GM18508 (cell line): ENCODE results near the gene STMN3.
"Not testable (repeated sequence)": the region's sequence is repeated elsewhere in the genome, so short reads cannot be mapped to it uniquely, and the experiment has no call there.

Source experiments
- ATAC-seq: cut with Tn5 transposase; IDR thresholded peaks from one replicate; pipeline ENCODE4 v1.9.1; 2021; ENCODE audit warnings: moderate number of reproducible peaks; ENCODE audit not compliant: insufficient read depth, unreplicated experiment

The STMN3 gene

DNA sequence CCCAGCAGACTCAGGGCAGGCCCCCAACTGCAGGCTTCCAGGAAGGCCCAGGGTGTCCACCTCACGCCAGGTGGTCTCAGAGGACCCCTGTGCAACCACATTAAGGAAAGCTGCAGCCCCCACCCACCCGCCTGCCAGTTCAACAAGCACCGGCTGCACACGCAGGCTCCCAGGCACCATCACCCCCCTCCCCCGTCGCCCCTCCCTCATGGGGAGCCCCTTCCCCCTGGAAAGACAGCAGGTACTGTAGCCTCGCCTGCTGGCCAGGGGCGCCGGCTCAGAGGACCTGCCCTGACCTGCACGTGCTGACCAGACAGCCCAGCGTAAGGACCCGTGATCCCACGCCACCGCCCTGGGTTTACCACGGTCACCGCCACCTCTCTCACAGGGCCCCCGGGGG, 12.5 kb downstream of the STMN3 start:
- not testable (repeated sequence) for ATAC-seq

DNA sequence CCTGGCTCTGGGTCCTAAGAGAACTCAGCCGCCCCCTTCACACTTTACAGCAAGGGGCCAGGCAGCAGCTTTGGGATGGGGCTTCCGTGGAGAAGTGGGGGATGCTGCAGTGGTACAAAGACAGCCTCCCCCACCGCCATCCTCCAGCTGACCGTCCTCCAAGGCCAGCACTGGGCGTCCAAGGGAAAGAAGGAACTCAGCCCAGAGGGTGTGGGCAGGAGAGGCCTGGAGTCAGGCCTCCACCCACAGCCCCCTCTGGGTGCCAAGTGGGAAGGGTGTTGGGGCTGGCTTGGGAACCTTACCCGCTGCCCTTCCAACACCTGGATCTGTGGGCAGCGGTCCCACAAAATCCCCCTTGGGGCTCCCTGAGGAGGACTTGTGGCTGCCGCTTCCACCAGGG, 13.1 kb downstream of the STMN3 start:
- no peak for ATAC-seq

DNA sequence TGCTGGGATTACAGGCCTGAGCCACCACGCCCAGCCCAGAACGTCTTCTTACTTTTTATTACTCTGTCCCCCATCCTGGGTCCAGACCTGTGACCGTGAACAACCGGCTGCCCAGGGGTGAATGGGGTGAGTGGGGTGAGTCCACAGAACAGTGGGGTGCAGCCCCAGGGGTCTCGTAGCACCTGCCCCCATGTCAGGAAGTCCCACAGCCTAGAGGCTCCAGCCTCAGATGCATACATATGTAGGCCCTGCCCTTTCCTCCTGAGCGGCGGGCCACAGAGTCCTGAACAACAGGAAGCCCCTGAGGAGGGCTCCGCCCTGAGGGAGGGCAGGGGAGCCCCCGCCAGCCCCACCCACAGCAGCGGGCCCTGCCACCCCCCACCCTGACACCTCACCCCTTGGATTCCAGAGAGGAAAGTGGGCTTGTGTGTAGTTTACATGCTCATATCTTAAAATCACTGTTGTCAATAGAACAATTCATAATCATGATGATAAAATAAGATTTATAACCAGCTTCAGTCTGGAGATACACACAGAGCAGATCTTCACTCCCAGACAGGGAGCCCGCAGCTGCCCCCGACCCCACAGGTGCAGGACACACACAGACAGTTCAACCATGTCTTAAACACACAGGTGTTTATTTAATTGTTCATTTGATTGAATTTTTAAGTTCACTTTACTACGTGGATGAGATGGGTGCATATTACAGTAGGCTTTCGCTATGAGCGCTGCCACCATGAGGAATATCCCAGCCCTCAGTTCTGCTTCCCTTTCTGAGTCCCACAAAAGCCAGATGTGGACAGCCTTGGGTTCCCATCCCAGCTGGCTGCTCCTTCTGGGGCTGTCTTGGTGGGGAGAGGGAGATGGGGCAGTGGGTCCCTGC, 13.9 kb downstream of the STMN3 start:
- no peak for ATAC-seq

DNA sequence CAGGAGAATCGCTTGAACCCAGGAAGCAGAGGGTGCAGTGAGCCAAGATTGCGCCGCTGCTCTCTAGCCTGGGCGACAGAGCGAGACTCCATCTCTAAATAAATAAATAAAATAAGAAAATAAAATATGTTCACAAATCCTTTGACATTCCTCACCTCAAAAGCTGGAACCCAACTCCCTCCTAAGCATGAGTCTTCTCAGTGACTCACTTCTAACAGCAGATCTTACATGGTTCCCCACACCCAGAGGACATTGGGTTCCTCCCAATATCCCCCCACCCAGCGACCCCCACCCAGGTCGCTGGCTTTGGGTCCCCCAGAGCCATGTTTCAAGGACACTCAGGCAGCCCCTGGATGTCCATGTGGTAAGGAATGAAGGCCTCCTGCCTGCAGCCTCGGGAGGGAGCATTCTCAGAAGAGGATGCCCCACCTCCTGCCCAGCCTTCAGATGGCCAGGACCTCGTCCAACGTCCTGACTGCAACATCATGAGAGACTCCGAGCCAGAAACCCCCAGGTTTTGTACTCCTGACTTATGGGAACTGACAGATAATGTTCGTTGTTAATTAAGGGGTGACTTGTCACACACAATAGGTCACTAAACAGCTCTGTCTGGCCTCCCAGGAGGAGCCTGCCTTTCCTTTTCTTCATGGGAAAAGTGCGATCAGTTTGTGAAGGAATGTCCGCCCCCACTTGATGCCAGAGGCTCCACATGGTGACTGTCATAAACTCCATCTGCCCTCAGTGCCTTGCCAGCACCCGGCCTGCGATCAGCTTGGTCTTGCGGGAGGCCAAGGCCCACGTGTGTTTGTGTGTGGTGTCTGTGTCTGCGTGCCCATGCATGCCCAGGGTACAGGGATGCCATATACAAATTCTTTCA, 16.2 kb downstream of the STMN3 start:
- no peak for ATAC-seq

DNA sequence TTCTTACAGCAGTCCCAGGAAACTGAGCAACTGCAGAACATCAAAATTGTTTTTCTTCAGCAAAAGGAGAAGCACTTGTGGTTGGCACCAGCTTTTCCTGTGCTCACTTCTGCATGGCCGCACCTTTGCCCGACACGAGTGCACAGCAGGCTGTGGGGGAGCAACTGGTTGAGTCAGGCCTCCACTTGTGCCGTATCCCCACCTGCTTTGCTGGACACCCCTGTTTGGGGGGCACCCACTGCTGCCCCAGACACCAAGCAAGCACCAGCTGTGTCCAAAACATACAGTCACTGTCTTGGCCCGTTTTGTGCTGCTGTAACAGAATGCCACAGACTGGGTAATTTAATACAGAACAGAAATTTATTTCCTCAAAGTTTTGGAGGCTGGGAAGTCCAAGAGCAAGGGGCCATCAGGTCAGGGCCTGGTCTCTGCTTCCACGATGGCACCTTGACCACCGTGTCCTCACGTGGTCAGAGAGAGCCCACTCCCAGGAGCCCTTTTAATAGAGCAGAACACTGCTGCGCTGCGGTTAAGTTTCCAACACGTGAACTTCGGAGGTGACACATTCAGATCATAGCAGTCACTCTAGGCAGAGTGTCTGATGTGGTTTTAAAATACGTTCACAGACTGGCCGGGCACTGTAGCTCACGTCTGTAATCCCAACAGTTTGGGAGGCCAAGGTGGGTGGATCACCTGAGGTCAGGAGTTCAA, 17.6 kb downstream of the STMN3 start:
- no peak for ATAC-seq

DNA sequence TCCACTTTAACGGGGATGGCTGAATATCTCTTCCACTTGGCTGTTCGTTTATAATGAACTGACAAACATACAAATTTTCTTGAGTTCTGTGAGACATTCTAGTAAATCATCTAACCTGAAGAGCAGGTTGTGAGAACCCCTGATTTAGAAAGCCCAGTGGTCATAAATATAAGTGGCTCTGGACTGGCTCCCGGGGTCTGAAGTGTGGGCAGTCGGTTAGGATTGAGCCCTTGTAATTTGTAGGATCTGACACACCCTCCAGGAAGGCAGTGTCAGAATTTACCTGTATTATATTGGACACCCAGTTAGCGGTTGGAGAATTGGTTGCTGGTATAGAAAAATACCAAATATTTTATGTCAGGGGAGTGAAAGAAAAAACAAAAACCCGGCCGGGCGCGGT, 19.5 kb downstream of the STMN3 start:
- ATAC-seq = no peak

DNA sequence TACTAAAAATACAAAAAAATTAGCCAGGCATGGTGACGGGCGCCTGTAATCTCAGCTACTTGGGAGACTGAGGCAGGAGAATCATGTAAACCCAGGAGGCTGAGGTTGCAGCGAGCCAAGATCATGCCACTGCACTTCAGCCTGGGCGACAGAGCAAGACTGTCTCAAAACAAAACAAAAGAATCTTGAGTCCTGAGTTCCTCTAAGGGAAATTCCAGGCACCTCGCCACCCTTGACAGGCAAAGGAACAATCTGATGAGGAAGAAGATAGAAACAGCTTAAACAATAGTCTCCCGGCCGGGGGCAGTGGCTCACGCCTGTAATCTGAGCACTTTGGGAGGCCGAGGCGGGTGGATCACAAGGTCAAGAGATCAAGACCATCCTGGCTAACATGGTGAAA, 21.8 kb downstream of the STMN3 start:
- ATAC-seq = not testable (repeated sequence)

DNA sequence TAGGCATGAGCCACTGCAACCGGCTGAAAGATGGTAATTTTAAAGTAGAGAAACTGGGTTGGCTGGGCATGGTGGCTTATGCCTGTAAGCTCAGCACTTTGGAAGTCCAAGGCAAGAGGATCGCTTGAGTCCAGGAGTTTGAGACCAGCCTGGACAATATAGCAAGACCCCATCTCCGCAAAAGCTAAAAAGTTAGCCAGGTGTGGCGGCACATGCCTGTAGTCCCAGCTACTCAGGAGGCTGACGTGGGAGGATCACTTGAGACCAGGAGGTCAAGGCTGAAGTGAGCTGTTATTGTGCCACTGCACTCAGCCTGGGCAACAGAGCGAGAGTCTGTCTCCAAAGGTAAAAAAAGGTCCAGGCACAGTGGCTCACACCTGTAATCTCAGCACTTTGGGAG, 22.3 kb downstream of the STMN3 start:
- not testable (repeated sequence) for ATAC-seq

DNA sequence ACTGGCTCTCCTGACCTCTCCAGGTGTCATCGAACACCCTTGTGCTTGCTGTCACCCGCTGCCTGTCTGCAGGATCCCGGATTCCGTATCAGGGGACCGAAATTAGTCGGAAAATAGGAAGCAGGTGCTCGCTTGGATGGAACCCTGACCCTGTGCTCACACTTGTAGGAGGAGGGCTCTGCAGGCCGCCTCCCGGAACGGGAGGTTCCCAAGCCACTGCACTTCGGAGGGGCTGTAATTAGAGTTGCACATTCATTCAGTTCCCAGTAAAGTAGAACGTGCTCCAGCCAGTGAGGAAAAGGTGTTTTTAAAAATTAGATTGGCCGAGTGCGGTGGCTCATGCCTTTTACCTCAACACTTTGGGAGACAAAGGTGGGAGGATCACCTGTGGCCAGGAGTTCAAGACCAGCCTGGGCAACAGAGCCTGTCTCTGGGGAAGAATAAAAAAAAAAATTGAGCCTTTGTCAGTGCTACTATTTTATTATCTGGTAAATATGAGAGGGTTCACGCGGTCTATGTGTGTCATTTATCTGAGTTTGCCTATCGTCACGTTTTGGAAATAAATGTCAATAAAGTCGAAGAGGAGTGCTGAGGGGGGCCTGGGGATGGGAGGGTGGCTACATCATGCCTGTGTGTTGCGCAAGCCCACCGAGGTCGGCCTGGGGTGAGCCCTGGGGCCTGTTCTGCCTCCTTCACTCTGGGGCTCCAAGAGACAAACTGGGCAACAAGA, 24.8 kb downstream of the STMN3 start:
- ATAC-seq = no peak

DNA sequence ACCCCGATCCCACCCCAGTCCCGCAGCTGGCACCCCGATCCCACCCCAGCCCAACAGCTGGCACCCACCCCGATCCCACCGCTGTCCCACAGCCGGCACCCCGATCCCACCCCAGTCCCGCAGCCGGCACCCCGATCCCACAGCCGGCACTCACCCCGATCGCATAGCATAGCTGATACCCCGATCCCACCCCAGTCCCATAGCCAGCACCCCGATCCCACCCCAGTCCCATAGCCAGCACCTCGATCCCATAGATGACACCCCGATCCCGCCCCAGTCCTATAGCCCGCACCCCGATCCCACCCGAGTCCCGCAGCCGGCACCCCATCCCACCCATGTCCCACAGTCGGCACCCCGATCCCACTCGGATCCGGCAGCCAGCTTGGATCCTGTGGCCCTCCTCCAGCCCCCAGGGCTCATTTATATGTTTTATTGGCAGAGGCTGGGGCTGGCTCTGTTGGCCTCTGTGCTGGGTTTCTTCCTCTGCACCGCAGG, 25.4 kb downstream of the STMN3 start:
- ATAC-seq = no peak

DNA sequence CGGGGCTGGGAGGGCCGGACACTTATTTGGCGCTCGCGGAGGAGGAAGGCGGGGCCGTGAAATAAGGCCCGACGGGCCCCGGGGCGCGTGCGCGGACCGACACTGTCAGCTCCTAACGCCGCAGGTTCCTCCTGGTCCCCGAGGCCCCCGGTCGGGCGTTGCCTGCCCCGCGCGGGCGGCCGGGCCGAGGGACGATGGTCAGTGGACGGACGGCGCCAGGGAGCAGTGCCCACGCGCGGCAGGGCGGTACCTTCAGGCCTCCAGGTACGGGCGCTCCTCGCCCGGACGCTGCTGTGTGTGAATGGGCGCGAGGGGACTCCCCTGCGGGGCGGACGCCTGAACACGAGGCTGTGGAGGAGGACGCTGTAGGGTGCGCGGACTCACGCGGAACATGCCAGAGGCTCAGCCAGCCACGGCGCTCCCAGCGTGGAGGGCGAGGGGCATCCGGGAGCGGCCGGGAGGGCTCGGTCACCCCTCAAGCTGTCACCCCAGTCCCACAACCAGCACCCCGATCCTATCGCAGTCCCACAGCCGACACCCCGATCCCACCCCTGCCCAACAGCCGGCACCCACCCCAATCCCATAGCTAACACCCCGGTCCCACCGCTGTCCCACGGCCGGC, 26.0 kb downstream of the STMN3 start:
- peak; percentile 59 for ATAC-seq

DNA sequence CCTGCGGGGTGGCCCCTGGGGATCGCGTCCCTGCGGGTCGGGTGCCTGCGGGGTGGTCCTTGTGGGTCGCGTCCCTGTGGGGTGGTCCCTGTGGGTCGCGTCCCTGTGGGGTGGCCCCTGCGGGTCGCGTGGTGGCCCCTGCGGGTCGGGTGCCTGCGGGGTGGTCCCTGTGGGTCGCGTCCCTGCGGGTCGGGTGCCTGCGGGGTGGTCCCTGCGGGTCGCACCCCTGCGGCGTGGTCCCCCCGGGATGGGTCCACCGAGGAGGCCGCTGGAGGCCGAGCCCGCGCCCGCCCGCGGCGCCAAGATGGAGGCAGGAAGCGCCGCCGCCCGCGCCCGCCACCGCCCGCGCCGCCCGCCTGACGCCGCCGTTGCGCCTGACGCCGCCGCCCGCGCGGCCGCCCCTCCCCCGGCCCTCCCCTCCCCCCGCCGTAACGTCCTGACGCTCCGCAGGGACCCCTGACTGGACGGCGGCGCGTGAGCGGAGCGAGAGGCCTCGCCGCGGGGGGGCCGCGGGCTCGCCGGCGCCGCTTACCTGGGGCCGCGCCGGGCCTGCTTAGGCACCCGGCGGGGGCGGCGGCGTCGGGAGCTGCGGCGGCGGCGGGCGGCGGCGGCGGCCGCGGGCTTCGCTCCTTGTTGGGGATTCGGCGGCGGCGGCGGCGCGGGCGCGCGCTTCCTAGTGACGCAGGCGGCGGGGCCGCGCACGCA, 26.6 kb downstream of the STMN3 start, which contains the start of gene GMEB2:
GMEB2 (minus strand) TSS at position 678 of the 705 bp plus-strand sequence. CDS start 7,704 bp downstream, outside the sequence.
- peak; percentile 12 for ATAC-seq

DNA sequence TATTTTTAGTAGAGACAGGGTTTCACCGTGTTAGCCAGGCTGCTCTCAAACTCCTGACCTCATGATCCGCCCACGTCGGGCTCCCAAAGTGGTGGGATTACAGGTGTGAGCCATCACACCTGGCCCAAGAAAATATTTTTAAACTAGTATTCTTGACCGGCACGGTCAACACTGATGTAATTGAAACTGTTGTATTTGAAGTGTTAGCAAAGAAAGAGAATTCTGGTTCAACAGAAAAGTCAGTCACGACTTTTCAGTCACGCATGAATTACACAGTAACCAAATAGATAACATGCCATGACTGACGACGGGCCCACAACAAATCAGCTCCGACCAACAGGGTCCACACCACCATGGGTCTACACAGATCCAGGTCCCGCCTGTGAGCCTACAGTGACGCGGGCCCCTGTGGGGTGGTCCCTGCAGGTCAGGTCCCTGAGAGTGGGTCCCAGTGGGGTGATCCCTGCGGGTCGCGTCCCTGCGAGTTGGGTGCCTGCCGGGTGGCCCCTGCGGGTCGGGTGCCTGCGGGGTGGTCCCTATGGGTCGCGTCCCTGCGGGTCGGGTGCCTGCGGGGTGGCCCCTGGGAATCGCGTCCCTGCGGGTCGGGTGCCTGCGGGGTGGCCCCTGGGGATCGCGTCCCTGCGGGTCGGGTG, 27.3 kb downstream of the STMN3 start:
- ATAC-seq = no peak

DNA sequence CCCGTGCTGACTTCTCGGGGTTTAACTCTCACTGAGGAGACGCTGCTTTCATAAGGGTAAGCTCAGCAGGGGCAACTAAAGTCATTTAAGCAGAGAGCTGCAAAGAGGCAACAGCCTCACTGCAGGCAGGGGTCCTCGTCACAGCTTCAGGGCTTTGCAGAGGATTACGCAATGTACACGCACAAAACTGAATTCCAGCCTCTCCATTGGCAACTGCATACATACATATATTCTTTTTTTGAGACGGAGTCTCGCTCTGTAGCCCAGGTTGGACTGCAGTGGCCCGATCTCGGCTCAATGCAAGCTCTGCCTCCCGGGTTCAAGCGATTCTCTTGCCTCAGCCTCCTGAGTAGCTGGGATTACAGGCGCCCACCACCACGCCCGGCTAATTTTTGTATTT, 28.7 kb downstream of the STMN3 start:
- ATAC-seq = no peak

DNA sequence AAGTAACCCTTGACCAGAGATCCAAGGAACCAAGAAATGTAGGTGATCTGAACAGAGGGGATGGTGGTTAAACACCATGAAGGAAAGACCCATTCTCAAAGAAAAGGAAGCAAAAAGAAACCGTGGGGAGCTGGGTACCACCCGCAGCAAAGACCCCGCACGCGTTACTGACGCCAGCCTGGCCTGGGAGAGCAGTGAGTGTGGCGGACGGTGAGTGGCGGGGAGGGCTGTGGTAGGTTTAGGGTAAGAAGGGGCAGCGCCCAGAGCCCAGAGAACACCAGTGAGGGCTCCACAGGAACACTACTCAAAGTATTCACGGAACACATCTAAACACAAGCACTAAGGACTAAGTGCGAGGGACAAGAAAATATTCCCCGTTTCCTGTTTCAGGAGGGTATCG, 30.5 kb downstream of the STMN3 start:
- no peak for ATAC-seq

DNA sequence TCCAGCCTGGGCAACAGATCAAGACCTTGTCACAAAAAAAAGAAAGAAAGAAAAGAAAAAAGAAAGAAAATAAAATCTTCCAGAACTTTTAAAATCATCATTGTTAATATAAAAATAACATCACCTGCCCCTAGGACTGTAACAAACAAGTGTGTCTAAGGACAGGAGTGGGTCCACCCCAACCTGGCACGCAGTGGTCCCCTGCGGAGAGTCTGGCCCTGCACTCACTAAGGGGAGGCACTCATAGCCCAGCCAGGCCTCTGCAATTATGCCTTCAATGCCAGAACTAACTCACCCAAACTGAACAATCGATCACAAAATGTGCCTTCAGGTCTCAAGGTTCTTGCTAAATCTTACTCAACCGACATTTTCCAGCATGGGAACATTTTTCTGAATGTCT, 31.1 kb downstream of the STMN3 start:
- ATAC-seq = no peak

DNA sequence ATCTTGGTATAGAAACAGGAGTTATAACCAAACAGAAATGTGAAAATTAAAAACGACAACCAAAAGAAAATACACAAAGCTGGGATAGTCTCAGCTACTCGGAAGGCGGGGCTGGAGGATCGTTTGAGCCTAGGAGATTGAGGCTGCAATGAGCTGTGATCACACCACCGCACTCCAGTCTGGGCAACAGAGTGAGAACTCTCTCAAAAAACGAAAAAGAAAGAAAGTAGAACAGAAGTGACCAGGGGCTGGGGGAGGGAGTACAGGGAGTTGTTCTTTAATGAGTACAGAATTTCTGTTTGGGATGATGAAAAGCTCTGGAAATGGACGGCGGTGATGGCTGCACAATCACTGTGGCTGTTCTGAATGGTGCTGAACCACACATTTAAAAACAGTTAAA, 32.2 kb downstream of the STMN3 start:
- no peak for ATAC-seq

DNA sequence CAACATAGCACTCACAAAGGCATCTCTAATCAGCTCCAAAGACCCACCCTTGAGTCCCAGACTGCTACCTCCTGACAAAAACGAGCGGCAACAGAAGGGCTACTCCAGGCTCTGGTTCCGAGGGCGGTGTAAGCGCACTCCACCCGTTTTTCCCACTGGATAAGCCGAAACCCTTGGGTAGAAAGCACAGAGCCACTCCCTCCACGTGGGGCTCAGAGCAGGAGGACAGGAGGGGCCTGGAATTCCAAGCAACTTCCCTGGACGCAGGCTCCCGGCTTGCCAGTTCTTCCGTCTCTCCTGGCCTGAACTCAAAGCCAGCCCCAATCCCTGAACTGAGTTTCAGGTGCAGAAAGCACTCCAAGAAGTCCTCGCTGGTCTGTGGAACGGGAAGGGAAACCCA, 33.7 kb downstream of the STMN3 start:
- no peak for ATAC-seq
